Prostate gland (tissue), 2 donors: Measurements from ENCODE around the gene PPL.

Source experiments
- POLR2A ChIP-seq: fragments of 450-650 bp; IDR thresholded peaks from one replicate; pipeline ENCODE4 v1.6.1; 2016; ENCODE audit warnings: antibody characterized with exemption, mild to moderate bottlenecking
- POLR2AphosphoS5 ChIP-seq: sonication (generic); formaldehyde crosslinking; IDR thresholded peaks from one replicate; pipeline ENCODE4 v1.6.1; 2017; ENCODE audit warnings: antibody characterized with exemption
- TF ChIP-seq, protein P1 (sequence below), 4 experiments: fragments of 200-600 bp in 2 of 4; fragments of 450-650 bp in 2 of 4; sonication (generic) in 2 of 4; IDR thresholded peaks; 1 replicate in 3 of 4; 2 replicates in 1 of 4; pipeline ENCODE4 v1.5.1; 2016 to 2019; ENCODE audit warnings: antibody characterized with exemption in 4 of 4, mild to moderate bottlenecking in 2 of 4, moderate library complexity in 2 of 4

- TF ChIP-seq, protein P1, sequence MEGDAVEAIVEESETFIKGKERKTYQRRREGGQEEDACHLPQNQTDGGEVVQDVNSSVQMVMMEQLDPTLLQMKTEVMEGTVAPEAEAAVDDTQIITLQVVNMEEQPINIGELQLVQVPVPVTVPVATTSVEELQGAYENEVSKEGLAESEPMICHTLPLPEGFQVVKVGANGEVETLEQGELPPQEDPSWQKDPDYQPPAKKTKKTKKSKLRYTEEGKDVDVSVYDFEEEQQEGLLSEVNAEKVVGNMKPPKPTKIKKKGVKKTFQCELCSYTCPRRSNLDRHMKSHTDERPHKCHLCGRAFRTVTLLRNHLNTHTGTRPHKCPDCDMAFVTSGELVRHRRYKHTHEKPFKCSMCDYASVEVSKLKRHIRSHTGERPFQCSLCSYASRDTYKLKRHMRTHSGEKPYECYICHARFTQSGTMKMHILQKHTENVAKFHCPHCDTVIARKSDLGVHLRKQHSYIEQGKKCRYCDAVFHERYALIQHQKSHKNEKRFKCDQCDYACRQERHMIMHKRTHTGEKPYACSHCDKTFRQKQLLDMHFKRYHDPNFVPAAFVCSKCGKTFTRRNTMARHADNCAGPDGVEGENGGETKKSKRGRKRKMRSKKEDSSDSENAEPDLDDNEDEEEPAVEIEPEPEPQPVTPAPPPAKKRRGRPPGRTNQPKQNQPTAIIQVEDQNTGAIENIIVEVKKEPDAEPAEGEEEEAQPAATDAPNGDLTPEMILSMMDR (IDR thresholded peaks at IDR 0.05) = no peak
- TF ChIP-seq POLR2A = no peak
- TF ChIP-seq POLR2AphosphoS5 = no peak
Observed at GRCh38 chr16:4910828-4911227, 26.1 kb downstream of the PPL start.
